ENCODE results near the gene C3orf18.

Gene C3orf18

DNA sequence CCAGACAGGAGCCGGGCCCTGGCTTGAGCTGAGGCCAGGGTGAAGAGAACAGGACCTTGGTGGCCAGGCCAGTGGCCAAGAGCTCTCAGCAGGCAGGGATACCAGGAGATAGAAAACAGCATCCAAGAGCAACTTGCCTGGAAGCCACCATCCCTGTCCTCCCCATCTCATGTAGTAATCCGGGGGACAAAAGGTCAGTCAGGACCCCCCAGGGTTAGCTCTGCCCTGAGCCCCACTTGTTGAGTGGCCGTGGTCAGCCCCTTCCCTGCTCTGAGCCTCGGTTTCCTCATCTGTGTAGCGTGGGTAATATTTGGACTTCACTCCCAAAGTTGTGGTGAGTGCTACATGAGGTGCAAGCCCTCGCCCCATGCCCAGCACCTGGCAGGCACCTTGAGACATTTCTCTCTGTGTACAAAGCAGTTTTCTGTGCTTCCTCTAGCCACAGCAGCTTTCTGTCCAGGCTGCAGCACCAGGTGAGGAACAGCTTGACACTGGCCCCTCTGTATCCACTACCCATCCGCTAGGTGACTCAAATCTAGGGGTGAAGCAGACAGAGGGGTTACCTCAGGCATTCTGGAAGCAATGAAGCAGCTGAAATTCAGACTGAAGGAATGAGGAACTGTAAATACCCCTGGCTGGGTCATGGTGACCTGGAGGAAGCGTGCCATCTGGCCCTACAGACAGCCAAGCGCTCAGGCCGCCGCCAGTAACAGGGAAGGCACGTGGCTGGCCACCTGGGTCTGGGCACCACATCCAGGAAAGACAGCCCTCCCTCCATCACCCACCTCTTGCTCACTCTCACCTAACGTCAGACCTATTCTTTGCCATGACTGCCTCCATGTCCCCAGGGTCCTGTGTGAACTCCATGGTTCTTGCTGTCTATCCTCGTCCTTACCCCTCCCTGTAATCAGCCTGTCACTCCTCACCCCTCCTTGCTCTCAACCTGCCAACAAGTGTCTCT, 37.4 kb upstream of the C3orf18 start:
- peak; percentile 29 for DNase-seq (ENCODE audit: low read depth)
- TF ChIP-seq CTCF (IDR thresholded peaks at IDR 0.05; ENCODE audit: low read depth, low read length) (no peak), POLR2A (IDR thresholded peaks at IDR 0.05; ENCODE audit: extremely low read depth, insufficient read length) (no peak), MYC (IDR thresholded peaks at IDR 0.05; ENCODE audit: low read depth, low read length) (peak; percentile 26; the same call in 1 of the 2 replicates)
- TF ChIP-seq, protein P1, sequence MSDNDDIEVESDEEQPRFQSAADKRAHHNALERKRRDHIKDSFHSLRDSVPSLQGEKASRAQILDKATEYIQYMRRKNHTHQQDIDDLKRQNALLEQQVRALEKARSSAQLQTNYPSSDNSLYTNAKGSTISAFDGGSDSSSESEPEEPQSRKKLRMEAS (IDR thresholded peaks at IDR 0.05; ENCODE audit: low read depth, low read length): peak; percentile 50
- no peak overlapping the region for H3K4me3 ChIP-seq (ENCODE audit: low read depth, low read length)

DNA sequence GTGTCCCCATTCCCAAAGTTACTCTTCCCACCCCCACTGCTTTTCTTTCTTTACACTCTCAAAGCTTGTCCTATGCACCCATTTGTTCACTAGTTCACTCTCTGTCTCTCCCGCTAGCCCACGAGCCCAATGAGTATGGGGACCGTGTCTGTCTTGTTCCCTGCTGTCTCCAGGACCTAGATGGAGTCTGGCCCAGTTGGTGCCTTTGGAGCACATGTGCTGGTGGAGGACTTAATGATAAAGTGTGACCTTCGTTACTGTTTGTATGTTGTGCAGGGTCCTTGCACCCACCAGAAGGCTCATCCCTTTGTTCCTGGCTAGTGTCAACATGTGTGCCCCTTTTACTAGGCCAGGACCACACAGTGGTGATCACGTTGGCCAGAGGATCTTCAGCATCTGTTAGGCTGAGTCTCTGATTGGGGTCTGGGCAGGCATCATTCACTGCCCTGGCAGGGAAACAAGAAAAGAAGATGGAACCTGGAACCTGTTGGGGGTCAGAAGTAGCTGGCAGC, 36.6 kb upstream of the C3orf18 start:
- TF ChIP-seq, protein P1 (IDR thresholded peaks at IDR 0.05; ENCODE audit: low read depth, low read length): no peak
- TF ChIP-seq MYC (IDR thresholded peaks at IDR 0.05; ENCODE audit: low read depth, low read length): no peak
- TF ChIP-seq POLR2A (IDR thresholded peaks at IDR 0.05; ENCODE audit: extremely low read depth, insufficient read length): no peak
- no peak for TF ChIP-seq CTCF (IDR thresholded peaks at IDR 0.05; ENCODE audit: low read depth, low read length)
- no peak for DNase-seq (ENCODE audit: low read depth)
- H3K4me3 ChIP-seq (ENCODE audit: low read depth, low read length): no peak overlapping the region

GRCh38 chr3:50603261-50604109, 35.9 kb upstream of the C3orf18 start:
- TF ChIP-seq, protein P1 (IDR thresholded peaks at IDR 0.05; ENCODE audit: low read depth, low read length): no peak
- no peak for TF ChIP-seq MYC (IDR thresholded peaks at IDR 0.05; ENCODE audit: low read depth, low read length)
- no peak overlapping the region for H3K4me3 ChIP-seq (ENCODE audit: low read depth, low read length)
- no peak for DNase-seq (ENCODE audit: low read depth)

DNA sequence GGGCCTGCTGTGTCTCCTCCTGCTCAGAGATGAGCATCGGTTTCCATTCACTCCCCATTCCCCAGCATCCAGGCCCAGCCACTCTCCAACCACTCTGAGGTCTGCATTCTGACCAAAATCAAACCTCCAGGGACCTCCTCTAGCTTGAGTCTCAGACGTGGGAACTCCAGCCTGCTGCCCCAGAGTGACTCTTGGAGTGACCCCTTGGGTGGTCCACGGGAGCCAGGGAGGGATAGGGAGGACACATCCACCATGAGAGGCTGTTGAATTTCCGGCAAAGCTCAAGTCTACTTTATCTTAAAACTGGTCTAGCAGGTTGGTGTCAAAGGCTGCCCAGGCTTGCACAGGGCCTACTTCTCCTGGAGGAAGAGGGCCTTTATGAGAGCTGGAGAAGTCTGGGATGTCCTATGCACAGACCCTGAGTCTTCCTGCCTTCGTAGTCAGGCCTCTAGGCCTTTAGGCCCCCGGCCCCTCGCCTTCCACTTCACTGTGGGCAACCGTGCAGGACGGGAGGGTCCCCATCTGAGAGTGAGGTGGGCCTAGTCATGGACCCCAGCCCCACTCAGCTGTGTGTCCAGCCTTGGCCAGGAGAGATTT, 35.1 kb upstream of the C3orf18 start:
- TF ChIP-seq MYC (IDR thresholded peaks at IDR 0.05; ENCODE audit: low read depth, low read length) (no peak), CTCF (IDR thresholded peaks at IDR 0.05; ENCODE audit: low read depth, low read length) (no peak), POLR2A (IDR thresholded peaks at IDR 0.05; ENCODE audit: extremely low read depth, insufficient read length) (no peak)
- TF ChIP-seq, protein P1 (IDR thresholded peaks at IDR 0.05; ENCODE audit: low read depth, low read length): no peak
- peak; percentile 48 for DNase-seq (ENCODE audit: low read depth)
- no peak overlapping the region for H3K4me3 ChIP-seq (ENCODE audit: low read depth, low read length)

GRCh38 chr3:50600841-50601591, 33.5 kb upstream of the C3orf18 start:
- peak overlapping the region; percentile 13 for H3K4me3 ChIP-seq (ENCODE audit: low read depth, low read length)
- DNase-seq (ENCODE audit: low read depth): peak; percentile 97
- TF ChIP-seq MYC (IDR thresholded peaks at IDR 0.05; ENCODE audit: low read depth, low read length) (peak; percentile 71), POLR2A (IDR thresholded peaks at IDR 0.05; ENCODE audit: extremely low read depth, insufficient read length) (no peak), CTCF (IDR thresholded peaks at IDR 0.05; ENCODE audit: low read depth, low read length) (no peak)
- TF ChIP-seq, protein P1 (IDR thresholded peaks at IDR 0.05; ENCODE audit: low read depth, low read length): peak; percentile 3; the same call in 1 of the 2 replicates

Data from NB4 (cell line).